PC-3 (cell line): ENCODE results near the gene CCDC187. TPM values are rescaled to one million over a fixed set of nuclear protein-coding genes. Genes with fewer than 3 reads are reported as not detected.

ENCODE experiments used
- ATAC-seq: fragments of 200-7000 bp; cut with Tn5 transposase; 2 replicates; pipeline ENCODE4 v1.9.1; 2020; ENCODE audit warnings: mild to moderate bottlenecking, moderate library complexity
- BruUV-seq: library from RNA; stranded (reverse); fragments of 400-500 nt; replicated peaks from 2 replicates; lab custom pipeline; 2021; lab: Mats Ljungman, UMichigan
- CTCF ChIA-PET: fragments of 300-600 bp; sonication (Branson Sonifier 250); formaldehyde crosslinking; loops from one replicate; lab custom pipeline; 2022; ENCODE audit warnings: antibody characterized with exemption; lab: Charles Lee
- POLR2A ChIA-PET: fragments of 300-600 bp; sonication (Branson Sonifier 250); formaldehyde crosslinking; loops from one replicate; lab custom pipeline; 2022; ENCODE audit warnings: antibody characterized with exemption; ENCODE audit not compliant: unreplicated experiment; lab: Charles Lee
- DNase-seq: peaks from one replicate; pipeline ENCODE4 v3.0.0-alpha.2; 2015
- H2AFZ ChIP-seq: fragments of 300-600 bp; sonication (generic); 2 replicates; pipeline ENCODE4 v1.6.0; 2016; ENCODE audit warnings: antibody characterized with exemption, low read length
- H3F3A ChIP-seq: fragments of 300-600 bp; sonication (generic); one replicate; pipeline ENCODE4 v1.6.0; 2017; ENCODE audit warnings: antibody characterized with exemption, low read length, control low read depth, mild to moderate bottlenecking; ENCODE audit not compliant: unreplicated experiment
- H3K27ac ChIP-seq: fragments of 300-600 bp; sonication (generic); 2 replicates; pipeline ENCODE4 v1.5.1; 2016; ENCODE audit warnings: mild to moderate bottlenecking, low read length
- H3K27me3 ChIP-seq: fragments of 300-600 bp; sonication (generic); 2 replicates; pipeline ENCODE4 v1.6.1; 2016; ENCODE audit warnings: low read length, mixed read lengths
- H3K36me3 ChIP-seq: fragments of 300-600 bp; sonication (generic); 2 replicates; pipeline ENCODE4 v1.6.1; 2016; ENCODE audit warnings: low read depth, mixed run types, low read length, mixed read lengths
- H3K4me1 ChIP-seq: fragments of 300-600 bp; sonication (generic); 2 replicates; pipeline ENCODE4 v1.5.1; 2016; ENCODE audit warnings: low read length; ENCODE audit not compliant: insufficient read depth
- H3K4me2 ChIP-seq: fragments of 300-600 bp; sonication (generic); 2 replicates; pipeline ENCODE4 v1.6.0; 2016; ENCODE audit warnings: low read length
- H3K4me3 ChIP-seq: fragments of 300-600 bp; sonication (generic); 2 replicates; pipeline ENCODE4 v1.5.1; 2016; ENCODE audit warnings: mild to moderate bottlenecking, low read length, mixed read lengths
- H3K79me2 ChIP-seq: fragments of 300-600 bp; sonication (generic); 2 replicates; pipeline ENCODE4 v1.6.1; 2017; ENCODE audit warnings: low read length, mixed read lengths
- H3K9ac ChIP-seq: fragments of 300-600 bp; sonication (generic); 2 replicates; pipeline ENCODE4 v1.6.0; 2016; ENCODE audit warnings: mild to moderate bottlenecking, low read length
- H3K9me2 ChIP-seq: fragments of 300-600 bp; sonication (generic); replicated peaks from 2 replicates; pipeline ENCODE4 v1.6.1; 2016; ENCODE audit warnings: mixed run types, low read length, mixed read lengths
- H3K9me3 ChIP-seq: fragments of 300-600 bp; sonication (generic); 2 replicates; pipeline ENCODE4 v1.6.1; 2016; ENCODE audit warnings: low read length, mixed read lengths
- H4K20me1 ChIP-seq: fragments of 300-600 bp; sonication (generic); 2 replicates; pipeline ENCODE4 v1.6.1; 2016; ENCODE audit warnings: low read length, mixed read lengths
- CTCF ChIP-seq: fragments of 300-600 bp; sonication (generic); conservative IDR thresholded peaks from 2 replicates; pipeline ENCODE4 v1.5.1; 2017; ENCODE audit warnings: antibody characterized with exemption, low read depth, mild to moderate bottlenecking, low read length
- EZH2 ChIP-seq: fragments of 300-600 bp; sonication (generic); IDR thresholded peaks from one replicate; pipeline ENCODE4 v1.6.1; 2017; ENCODE audit warnings: antibody characterized with exemption, mild to moderate bottlenecking, low read length; ENCODE audit not compliant: unreplicated experiment
- EZH2phosphoT487 ChIP-seq: fragments of 300-600 bp; sonication (generic); IDR thresholded peaks from 2 replicates; pipeline ENCODE4 v1.6.1; 2018; ENCODE audit warnings: mild to moderate bottlenecking, antibody characterized with exemption, low read length, borderline replicate concordance
- intact Hi-C: fragments of 100-400 bp; cut with micrococcal nuclease; formaldehyde crosslinking; loops from 2 replicates; pipeline ENCODE4 v1.9.0; 2023
- total RNA-seq: library from RNA; depleted of rRNA; stranded (reverse); fragments of >200 nt; gene quantifications from 2 replicates; pipeline ENCODE4 v1.2.3, GENCODE V29; 2014

Gene CCDC187
- total RNA-seq, 1 experiment from 2014 or later, result 0.04 TPM

DNA sequence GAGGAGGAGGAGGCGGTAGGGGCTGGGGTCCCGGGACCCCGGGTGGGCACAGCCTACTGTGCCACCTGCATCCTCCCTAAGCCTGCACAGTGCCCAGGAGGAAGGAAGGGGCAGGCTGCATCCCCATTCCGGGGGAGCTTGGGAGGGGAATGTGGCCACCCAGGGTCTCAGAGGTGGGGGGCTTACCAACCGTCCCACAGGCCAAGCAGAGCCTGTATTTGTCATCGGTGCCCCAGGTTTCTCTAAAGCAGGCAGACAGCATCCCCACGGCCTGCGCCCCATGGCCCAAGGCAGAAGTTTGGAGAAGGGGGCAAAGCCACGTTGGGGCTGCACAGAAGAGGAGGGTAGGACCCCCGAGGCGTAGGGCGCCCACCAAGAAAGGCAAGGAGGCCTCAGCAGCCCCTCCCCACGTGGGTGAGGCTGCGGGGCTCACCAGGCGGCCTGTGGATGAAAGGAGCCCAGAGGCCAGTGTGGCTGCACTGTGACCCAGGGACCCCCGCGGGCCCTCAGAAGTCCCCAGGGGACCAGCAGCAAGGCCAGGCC is 22.9 kb upstream of the CCDC187 start:
- H3K9me3 ChIP-seq, result no peaks in the 10 kb centered on the region
- ChIA-PET CTCF (no interaction called here), POLR2A (no interaction called here)
- no peak overlapping the region for H2AFZ ChIP-seq
- no peak overlapping the region for H3K9ac ChIP-seq
- H3K4me2 ChIP-seq, result no peak overlapping the region
- peaks cover 8% of the 10 kb centered on the region for H3K4me1 ChIP-seq
- H3K9me2 ChIP-seq, result no peaks in the 10 kb centered on the region
- intact Hi-C loops, result no loop called here
- ATAC-seq (no peak; the same call in 1 of the 2 replicates), DNase-seq (no peak)
- peaks cover 4% of the 10 kb centered on the region; the same call in 1 of the 2 replicates for H4K20me1 ChIP-seq
- peaks cover 30% of the 10 kb centered on the region for H3K79me2 ChIP-seq
- TF ChIP-seq EZH2 (no peak), CTCF (no peak), EZH2phosphoT487 (no peak)
- H3K27ac ChIP-seq, result no peak overlapping the region
- no peaks in the 10 kb centered on the region for H3K36me3 ChIP-seq
- H3K4me3 ChIP-seq, result no peak overlapping the region
- H3F3A ChIP-seq, result no peaks in the 10 kb centered on the region
- no peaks in the 10 kb centered on the region for H3K27me3 ChIP-seq
- BruUV-seq, result no TSS peak

DNA sequence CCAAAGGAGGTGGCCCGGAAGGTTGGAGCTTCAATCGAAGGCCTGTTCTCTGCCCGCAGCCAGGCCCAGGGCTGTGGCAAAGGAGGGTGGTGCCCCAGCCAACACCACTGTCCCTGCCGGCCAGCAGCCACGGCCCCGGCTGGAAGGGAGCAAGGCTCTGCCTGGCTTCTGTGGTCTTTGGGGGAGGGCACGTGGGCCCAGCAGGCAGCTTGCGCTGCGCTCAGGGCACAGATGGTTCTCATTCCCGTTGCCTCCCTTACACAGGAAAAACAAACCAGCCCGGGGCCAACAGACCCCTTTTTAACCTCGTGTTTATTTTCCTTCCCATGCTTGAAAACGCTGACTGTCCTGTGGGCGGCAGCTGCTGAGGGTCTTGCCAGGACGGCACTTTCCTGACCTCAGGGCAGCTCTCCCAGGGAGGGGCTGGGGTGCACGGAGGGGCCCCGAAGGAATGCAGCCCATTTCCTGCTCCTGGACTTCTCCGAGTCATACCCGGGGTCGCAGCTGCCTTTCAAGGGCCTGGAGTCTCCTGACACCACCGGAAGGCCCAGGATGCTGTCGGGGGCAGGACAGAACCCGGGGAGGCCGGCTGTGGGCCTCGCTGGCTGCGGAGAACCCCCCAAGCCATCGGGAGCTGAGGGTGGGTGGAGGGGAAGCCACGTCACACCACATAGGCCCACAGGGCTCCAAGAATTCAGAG is 22.3 kb upstream of the CCDC187 start:
- Histone ChIP-seq H3K9ac (no peak overlapping the region), H3K79me2 (peaks cover 30% of the 10 kb centered on the region), H3K27me3 (no peaks in the 10 kb centered on the region), H3F3A (no peaks in the 10 kb centered on the region), H3K36me3 (no peaks in the 10 kb centered on the region), H3K27ac (no peak overlapping the region), H3K4me2 (no peak overlapping the region), H3K4me3 (no peak overlapping the region), H3K9me3 (no peaks in the 10 kb centered on the region), H2AFZ (no peak overlapping the region), H3K4me1 (peaks cover 8% of the 10 kb centered on the region), H4K20me1 (peaks cover 4% of the 10 kb centered on the region; the same call in 1 of the 2 replicates), H3K9me2 (no peaks in the 10 kb centered on the region)
- ATAC-seq (no peak), DNase-seq (no peak)
- no TSS peak for BruUV-seq
- intact Hi-C loops, result no loop called here
- CTCF ChIA-PET, result no interaction called here
- POLR2A ChIA-PET, result no interaction called here
- TF ChIP-seq CTCF, result no peak
- TF ChIP-seq EZH2phosphoT487, result no peak
- TF ChIP-seq EZH2, result no peak

DNA sequence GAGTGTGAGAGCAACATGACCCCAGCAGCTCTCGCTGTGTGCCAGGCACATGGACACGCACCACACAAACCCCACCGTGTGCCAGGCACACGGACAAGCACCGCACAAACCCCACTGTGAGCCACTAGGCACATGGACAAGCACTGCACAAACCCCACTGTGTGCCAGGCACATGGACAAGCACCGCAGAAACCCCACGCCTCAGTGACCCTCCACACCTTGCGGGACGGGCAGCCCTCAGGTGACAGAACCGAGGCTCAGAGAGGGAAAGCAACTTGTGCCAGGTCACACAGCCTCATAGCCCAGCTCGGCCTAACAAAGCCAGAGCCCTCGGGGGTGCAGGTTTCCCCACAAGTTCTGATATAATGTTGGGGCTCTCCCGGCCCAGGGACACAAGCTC is 21.5 kb upstream of the CCDC187 start:
- H3F3A ChIP-seq, result no peaks in the 10 kb centered on the region
- peaks cover 2% of the 10 kb centered on the region; the same call in 1 of the 2 replicates for H4K20me1 ChIP-seq
- H3K4me3 ChIP-seq, result no peak overlapping the region
- H3K79me2 ChIP-seq, result peaks cover 25% of the 10 kb centered on the region
- H3K9ac ChIP-seq, result no peak overlapping the region
- H3K36me3 ChIP-seq, result no peaks in the 10 kb centered on the region
- intact Hi-C loops, result no loop called here
- H3K4me1 ChIP-seq, result peaks cover 8% of the 10 kb centered on the region
- BruUV-seq, result no TSS peak
- CTCF ChIA-PET, result no interaction called here
- no peak for DNase-seq
- H3K9me3 ChIP-seq, result no peaks in the 10 kb centered on the region
- H3K4me2 ChIP-seq, result no peak overlapping the region
- POLR2A ChIA-PET, result no interaction called here
- no peak overlapping the region for H3K27ac ChIP-seq
- no peak for ATAC-seq
- no peak overlapping the region for H2AFZ ChIP-seq
- H3K9me2 ChIP-seq, result no peaks in the 10 kb centered on the region
- TF ChIP-seq EZH2 (no peak), EZH2phosphoT487 (no peak), CTCF (no peak)
- no peaks in the 10 kb centered on the region for H3K27me3 ChIP-seq
